GM10248 (cell line): ENCODE measurements around the gene BRCA2.

Experiments used
- CTCF ChIA-PET: fragments of 300-600 bp; sonication (Branson Sonifier 250); formaldehyde crosslinking; extraction: SDS; loops from one replicate; lab custom pipeline; 2021; ENCODE audit warnings: antibody characterized with exemption; lab: Yijun Ruan, JAX
- POLR2A ChIA-PET: fragments of 350-650 bp; sonication (Branson Sonifier 250); formaldehyde crosslinking; extraction: SDS; loops from one replicate; lab custom pipeline; 2020; ENCODE audit warnings: antibody characterized with exemption; lab: Yijun Ruan, JAX
- DNase-seq: peaks from one replicate; pipeline ENCODE4 v3.0.0; 2012; ENCODE audit errors: extremely low spot score
- CTCF ChIP-seq: IDR thresholded peaks from 2 replicates; pipeline ENCODE4 v1.5.1; 2012; ENCODE audit warnings: mild to moderate bottlenecking, low read depth; ENCODE audit errors: extremely low read depth, missing control alignments, control extremely low read depth

Gene BRCA2

GRCh38 chr13:32447894-32448623, 132.8 kb downstream of the BRCA2 start:
- DNase-seq: no peak
- ChIA-PET POLR2A (no interaction called here), CTCF (interaction anchor here (1.0 to 1.2 kb wide), 3 partner anchors 9 to 22 kb away, joined by 3 to 4 read pairs (median 4); no protein-coding TSS in a partner anchor)
- no peak for TF ChIP-seq CTCF

GRCh38 chr13:32448972-32449371, 133.7 kb downstream of the BRCA2 start:
- CTCF ChIA-PET: interaction anchor here (1.0 to 1.2 kb wide), 2 partner anchors 16 to 21 kb away, joined by 3 to 4 read pairs; no protein-coding TSS in a partner anchor
- DNase-seq: no peak
- POLR2A ChIA-PET: no interaction called here
- TF ChIP-seq CTCF: no peak
